Right lobe of liver (tissue), 6 donors: ENCODE results near the gene XPR1. TPM values are rescaled to one million over a fixed set of nuclear protein-coding genes. Genes with fewer than 3 reads are reported as not detected.
"Not testable (repeated sequence)": the region's sequence is repeated elsewhere in the genome, so short reads cannot be mapped to it uniquely, and the experiment has no call there.

Experiments
- ATAC-seq, 4 donors: fragments of 200-7000 bp; cut with Tn5 transposase; one replicate each; pipeline ENCODE4 v1.9.1; 2020; ENCODE audit warnings: mild to moderate bottlenecking in 4 of 4, moderate library complexity in 4 of 4
- DNase-seq, 3 donors: peaks; one replicate each; pipeline ENCODE4 v3.0.0-alpha.2; 2020
- H3K27ac ChIP-seq, 3 donors: fragments of 200-600 bp; one replicate each; pipeline ENCODE4 v1.8.0; 2022
- H3K27me3 ChIP-seq, 2 donors: fragments of 200-600 bp; one replicate each; pipeline ENCODE4 v1.8.0; 2022
- H3K36me3 ChIP-seq, 4 donors: fragments of 200-600 bp; sonication (generic) in 1 of 4; one replicate each; pipeline versions ENCODE4 v1.5.1 to v1.8.0; 2017 to 2022; ENCODE audit warnings: control low read depth in 1 of 4
- H3K4me1 ChIP-seq, 4 donors: fragments of 200-600 bp; sonication (generic) in 1 of 4; one replicate each; pipeline versions ENCODE4 v1.5.1 to v1.8.0; 2017 to 2022; ENCODE audit warnings: control low read depth in 1 of 4
- H3K4me3 ChIP-seq, 3 donors: fragments of 200-600 bp; one replicate each; pipeline ENCODE4 v1.8.0; 2022
- H3K9me3 ChIP-seq, 4 donors: fragments of 200-600 bp; sonication (generic) in 1 of 4; one replicate each; pipeline versions ENCODE4 v1.5.1 to v1.8.0; 2017 to 2022; ENCODE audit warnings: control low read depth in 1 of 4
- POLR2A ChIP-seq: fragments of 450-650 bp; IDR thresholded peaks from one replicate; pipeline ENCODE4 v1.6.1; 2017; ENCODE audit warnings: antibody characterized with exemption, mild to moderate bottlenecking
- WGBS: methylation state at CpG from one replicate; pipeline ENCODE4 v1.1.6; 2018; ENCODE audit warnings: low coverage, low lambda C conversion rate; ENCODE audit not compliant: insufficient coverage; ENCODE audit errors: missing lambda C conversion rate; 5-methylcytosine and 5-hydroxymethylcytosine counted together
- intact Hi-C, 2 donors: fragments of 100-400 bp; cut with DNase I; formaldehyde crosslinking; loops; one replicate each; pipeline versions ENCODE4 v1.11.2 to v1.14.1; 2022
- total RNA-seq, 6 experiments: library from RNA; depleted of rRNA in 2 of 6; stranded (reverse); fragments of >200 nt in 2 of 6; fragmentation: NEBNext Ultra II Directional in 3 of 6; extraction: Animal tissue kit (Norgen Biotek cat#: 25700) in 3 of 6; gene quantifications; one replicate each; pipeline versions ENCODE4 v1.1.0 to v1.2.4, GENCODE V29; 2016 to 2023
- TF ChIP-seq, protein P1 (sequence below), 4 donors: fragments of 200-600 bp in 3 of 4; fragments of 450-650 bp in 1 of 4; IDR thresholded peaks; one replicate each; pipeline versions ENCODE4 v1.5.1 to v1.8.0; 2016 to 2022; ENCODE audit warnings: antibody characterized with exemption in 4 of 4, mild to moderate bottlenecking in 2 of 4
- donor health status: DM: no; HTN: yes; CAD: no.
- donor health status: DM: no; HTN: no; CAD: no.
- donor health status: DM: no; HTN: no; CAD: no.
- donor health status: DM: no; HTN: yes; CAD: no.
- donor health status: DM: no; HTN: yes; CAD: no.

The XPR1 gene
- total RNA-seq, 6 experiments from 2014 or later: 5.9 to 10.0 (median 9.0) TPM

DNA sequence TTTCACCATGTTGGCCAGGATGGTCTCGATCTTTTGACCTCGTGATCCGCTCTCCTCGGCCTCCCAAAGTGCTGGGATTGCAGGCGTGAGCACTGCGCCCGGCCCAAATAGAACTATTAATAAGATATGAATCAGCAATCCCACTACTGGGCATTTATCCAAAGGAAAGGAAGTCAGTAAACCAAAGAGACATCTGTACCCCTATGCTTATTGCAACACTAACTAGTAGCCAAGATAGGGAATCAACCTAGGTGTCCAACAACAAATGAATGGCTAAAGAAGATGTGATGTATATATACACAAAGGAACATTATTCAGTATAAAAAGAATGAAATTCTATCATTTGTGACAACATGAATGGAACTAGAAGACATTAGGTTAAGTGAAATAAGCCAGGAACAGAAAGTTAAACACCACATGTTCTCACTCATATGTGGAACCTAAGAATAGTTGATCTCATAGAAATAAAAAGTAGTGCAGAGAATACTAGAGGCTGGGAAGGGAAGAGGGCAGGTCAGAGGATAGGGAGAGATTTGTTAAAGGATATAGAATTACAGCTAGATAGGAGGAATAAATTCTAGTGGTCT, 48.8 kb downstream of the XPR1 start:
- WGBS: 89% methylated on average over 5 of the region's 7 CpGs
- ATAC-seq (no peak), DNase-seq (no peak)
- TF ChIP-seq, protein P1, sequence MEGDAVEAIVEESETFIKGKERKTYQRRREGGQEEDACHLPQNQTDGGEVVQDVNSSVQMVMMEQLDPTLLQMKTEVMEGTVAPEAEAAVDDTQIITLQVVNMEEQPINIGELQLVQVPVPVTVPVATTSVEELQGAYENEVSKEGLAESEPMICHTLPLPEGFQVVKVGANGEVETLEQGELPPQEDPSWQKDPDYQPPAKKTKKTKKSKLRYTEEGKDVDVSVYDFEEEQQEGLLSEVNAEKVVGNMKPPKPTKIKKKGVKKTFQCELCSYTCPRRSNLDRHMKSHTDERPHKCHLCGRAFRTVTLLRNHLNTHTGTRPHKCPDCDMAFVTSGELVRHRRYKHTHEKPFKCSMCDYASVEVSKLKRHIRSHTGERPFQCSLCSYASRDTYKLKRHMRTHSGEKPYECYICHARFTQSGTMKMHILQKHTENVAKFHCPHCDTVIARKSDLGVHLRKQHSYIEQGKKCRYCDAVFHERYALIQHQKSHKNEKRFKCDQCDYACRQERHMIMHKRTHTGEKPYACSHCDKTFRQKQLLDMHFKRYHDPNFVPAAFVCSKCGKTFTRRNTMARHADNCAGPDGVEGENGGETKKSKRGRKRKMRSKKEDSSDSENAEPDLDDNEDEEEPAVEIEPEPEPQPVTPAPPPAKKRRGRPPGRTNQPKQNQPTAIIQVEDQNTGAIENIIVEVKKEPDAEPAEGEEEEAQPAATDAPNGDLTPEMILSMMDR (IDR thresholded peaks at IDR 0.05): no peak
- TF ChIP-seq POLR2A: no peak
- Histone ChIP-seq H3K4me1 (no peaks in the 10 kb centered on the region), H3K27ac (no peak overlapping the region), H3K9me3 (no peaks in the 10 kb centered on the region), H3K36me3 (no peaks in the 10 kb centered on the region), H3K27me3 (no peaks in the 10 kb centered on the region), H3K4me3 (no peak overlapping the region)
- intact Hi-C loops: no loop called here

DNA sequence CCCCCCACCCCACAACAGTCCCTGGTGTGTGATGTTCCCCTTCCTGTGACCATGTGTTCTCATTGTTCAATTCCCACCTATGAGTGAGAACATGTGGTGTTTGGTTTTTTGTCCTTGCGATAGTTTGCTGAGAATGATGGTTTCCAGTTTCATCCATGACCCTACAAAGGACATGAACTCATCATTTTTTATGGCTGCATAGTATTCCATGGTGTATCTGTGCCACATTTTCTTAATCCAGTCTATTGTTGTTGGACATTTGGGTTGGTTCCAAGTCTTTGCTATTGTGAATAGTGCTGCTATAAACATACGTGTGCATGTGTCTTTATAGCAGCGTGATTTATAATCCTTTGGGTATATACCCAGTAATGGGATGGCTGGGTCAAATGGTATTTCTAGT, 51.3 kb downstream of the XPR1 start:
- intact Hi-C loops, H3K4me3 ChIP-seq, H3K4me1 ChIP-seq, H3K36me3 ChIP-seq, DNase-seq, H3K9me3 ChIP-seq, H3K27ac ChIP-seq, ATAC-seq, H3K27me3 ChIP-seq: not testable (repeated sequence)
- WGBS: 94% methylated on average over 3 of the region's 3 CpGs

DNA sequence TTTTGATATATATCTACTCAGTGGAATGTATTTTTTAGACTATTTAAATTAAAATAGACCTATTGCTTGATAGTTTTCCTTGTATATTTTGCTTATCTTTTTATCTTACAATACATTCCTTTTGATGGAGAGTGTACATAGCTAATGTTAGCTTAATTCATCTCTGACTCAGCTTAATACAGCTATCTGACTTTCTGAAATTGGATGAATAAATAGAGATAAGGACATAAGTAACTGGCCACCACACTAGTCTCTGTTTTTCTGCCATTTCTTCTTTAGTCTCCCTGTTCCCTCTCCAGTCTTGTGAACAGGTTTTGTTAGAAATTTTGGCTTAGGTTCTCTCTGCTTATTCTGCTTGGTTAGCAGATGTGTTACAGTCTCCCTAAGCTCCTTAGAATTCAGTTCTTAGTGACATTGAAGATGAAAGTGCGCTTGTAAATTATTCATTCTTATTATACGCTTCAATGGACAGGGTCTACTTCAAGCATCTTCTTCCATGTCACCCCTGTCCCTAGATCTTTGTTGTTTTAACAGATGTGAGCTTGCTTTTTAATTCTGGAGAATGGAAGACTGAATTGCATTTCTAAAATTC, 59.6 kb downstream of the XPR1 start:
- WGBS: 58% methylated on average over 2 of the region's 2 CpGs
- ATAC-seq: no peak

DNA sequence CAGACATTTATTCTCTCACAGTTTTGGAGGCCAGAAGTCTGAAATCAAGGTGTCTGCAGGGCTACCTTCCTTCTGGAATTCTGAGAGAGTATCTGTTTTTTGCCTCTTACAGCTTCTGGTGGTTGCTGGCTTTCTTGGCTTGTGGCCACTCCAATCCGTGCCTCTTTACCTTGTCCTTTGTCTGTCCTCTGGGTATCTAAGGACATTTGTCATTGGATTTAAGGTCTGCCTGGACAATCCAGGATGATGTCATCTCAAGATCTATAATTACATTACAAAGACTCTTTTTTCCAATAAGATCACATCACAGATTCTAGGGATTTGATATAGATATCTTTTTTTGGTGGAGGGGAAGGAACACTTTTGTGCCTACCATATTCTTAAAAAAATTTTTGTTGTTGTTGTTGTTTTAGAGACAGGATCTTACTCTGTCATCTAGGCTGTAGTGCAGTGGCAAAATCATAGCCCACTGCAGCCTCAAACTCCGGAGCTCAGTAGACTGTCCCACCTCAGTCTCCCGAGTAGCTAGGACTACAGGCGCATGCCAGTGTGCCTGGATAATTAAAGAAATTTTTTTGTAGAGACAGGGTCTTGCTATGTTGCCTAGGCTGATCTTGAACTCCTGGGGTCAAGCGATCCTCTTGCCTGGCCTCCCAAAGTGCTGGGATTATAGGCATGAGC, 61.9 kb downstream of the XPR1 start:
- no peak overlapping the region for H3K4me3 ChIP-seq
- TF ChIP-seq, protein P1 (IDR thresholded peaks at IDR 0.05): no peak
- no peak for TF ChIP-seq POLR2A
- no peaks in the 10 kb centered on the region for H3K27me3 ChIP-seq
- H3K4me1 ChIP-seq: no peaks in the 10 kb centered on the region
- 100% methylated on average over 4 of the region's 5 CpGs for WGBS
- no peak for DNase-seq
- H3K27ac ChIP-seq: no peak overlapping the region
- no peaks in the 10 kb centered on the region for H3K36me3 ChIP-seq
- intact Hi-C loops: no loop called here
- no peak for ATAC-seq
- H3K9me3 ChIP-seq: peaks cover 0 to 13% (median 2%) of the 10 kb centered on the region in 4 donors

More for the DNA sequence above, 59.6 kb downstream of the XPR1 start:
- Histone ChIP-seq H3K27ac (no peak overlapping the region), H3K4me1 (no peaks in the 10 kb centered on the region), H3K9me3 (no peaks in the 10 kb centered on the region), H3K4me3 (no peak overlapping the region), H3K27me3 (no peaks in the 10 kb centered on the region), H3K36me3 (no peaks in the 10 kb centered on the region)
- no peak for TF ChIP-seq POLR2A
- TF ChIP-seq, protein P1 (IDR thresholded peaks at IDR 0.05): no peak
- DNase-seq: no peak
- intact Hi-C loops: no loop called here

DNA sequence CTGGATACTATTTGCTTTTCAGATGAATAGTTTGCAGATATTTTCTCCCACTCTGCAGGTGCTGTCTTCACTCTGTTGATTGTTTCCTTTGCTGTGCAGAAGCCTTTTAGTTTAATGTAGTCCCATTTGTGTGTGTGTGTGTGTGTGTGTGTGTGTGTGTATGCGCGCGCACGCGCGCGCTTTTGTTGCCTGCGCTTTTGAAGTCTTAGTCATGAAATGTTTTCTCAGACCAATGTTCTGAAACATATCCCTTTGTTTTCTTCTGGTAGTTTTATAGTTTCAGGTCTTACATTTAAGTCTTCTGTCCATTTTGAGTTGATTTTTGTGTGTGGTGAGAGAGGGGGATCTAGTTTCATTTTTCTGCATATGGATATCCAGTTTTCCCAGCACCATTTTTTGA, 63.5 kb downstream of the XPR1 start:
- no peak for TF ChIP-seq POLR2A
- TF ChIP-seq, protein P1 (IDR thresholded peaks at IDR 0.05): no peak
- Histone ChIP-seq H3K9me3 (peaks cover 0 to 15% (median 2%) of the 10 kb centered on the region in 4 donors), H3K36me3 (no peaks in the 10 kb centered on the region), H3K4me1 (no peaks in the 10 kb centered on the region), H3K27me3 (no peaks in the 10 kb centered on the region), H3K4me3 (no peak overlapping the region), H3K27ac (no peak overlapping the region)
- intact Hi-C loops: no loop called here
- no peak for ATAC-seq
- 95% methylated on average over 8 of the region's 8 CpGs for WGBS
- no peak for DNase-seq
